Caki2 (cell line): Measurements from ENCODE around the gene KLC4. TPM values are rescaled to one million over a fixed set of nuclear protein-coding genes. Genes with fewer than 3 reads are reported as not detected.

ENCODE experiments used
- DNase-seq: peaks from one replicate; pipeline ENCODE4 v3.0.0-alpha.2; 2015; ENCODE audit warnings: low read depth
- in situ Hi-C: cut with HindIII; loops from 2 replicates; pipeline ENCODE4 v1.10.0; 2016; ENCODE audit warnings: low sequenced_read_pairs, low pct_unique_long_range_greater_than_20kb, mixed read lengths
- total RNA-seq: library from RNA; depleted of rRNA; stranded (reverse); fragments of >200 nt; shearing (Covaris generic); gene quantifications from 2 replicates; pipeline ENCODE4 v1.2.3, GENCODE V29; 2014; ENCODE audit warnings: low replicate concordance; rRNA removed

The KLC4 gene
- 49.3 and 61.6 TPM in 2 replicates for total RNA-seq

DNA sequence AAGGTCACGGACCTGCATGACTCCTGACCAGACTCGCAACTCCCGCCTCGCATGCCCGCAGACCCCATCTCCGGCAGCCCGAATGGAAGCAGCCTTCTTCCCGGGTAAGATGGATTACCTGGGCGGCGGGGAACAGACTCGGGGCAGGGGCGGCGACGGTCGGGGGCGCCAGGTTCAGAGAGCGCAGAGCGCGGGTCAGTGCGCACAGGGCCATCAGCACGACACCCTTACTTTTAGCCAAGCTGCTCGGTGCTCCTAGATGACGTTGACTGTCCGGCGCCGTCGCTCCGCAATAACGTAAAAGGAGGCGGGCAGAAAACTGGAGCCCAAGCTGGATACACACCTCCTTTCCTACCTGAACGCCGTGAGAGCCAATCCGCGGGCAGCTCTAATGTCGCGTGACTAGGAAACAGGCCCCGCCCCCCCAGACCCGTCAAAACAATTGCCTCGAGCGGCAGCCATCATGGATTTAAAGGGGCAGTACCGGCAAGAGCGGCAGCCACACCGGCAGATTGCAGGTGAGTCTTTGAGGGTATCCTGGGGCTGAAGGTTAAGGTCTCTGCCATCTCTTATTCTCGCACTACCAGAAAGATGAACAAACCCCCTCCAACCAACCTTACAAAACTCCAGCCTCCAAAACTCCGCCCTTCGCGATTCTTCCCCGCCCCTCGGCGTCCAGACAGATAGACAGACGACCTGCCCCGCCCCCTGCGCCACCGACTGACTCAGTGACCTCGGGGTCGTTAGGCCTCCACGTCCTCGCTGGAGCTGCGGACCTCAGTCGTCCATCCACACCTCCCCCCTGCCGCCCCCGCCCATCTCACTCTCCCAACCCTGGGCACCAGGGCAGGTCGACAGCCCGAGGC lies at the start of gene KLC4, which contains the start of gene MRPL2:
Gene KLC4, plus strand, starts transcription at position 464 of the 866 bp plus-strand sequence. CDS start 1,705 bp downstream, outside the sequence.
Gene MRPL2, minus strand, starts transcription at position 267 of the 866 bp plus-strand sequence. Its CDS starts 53 bp downstream, at position 214.
- in situ Hi-C loops, result no loop called here
- peak; percentile 99 for DNase-seq

GRCh38 chr6:43011207-43011606 lies 48.2 kb upstream of the KLC4 start:
- in situ Hi-C loops, result no loop called here
- DNase-seq, result no peak

- in situ Hi-C loops, result no loop called here
- no peak for DNase-seq
Measured at GRCh38 chr6:43012364-43012763, 47.1 kb upstream of the KLC4 start.

GRCh38 chr6:43013097-43013842 lies 46.2 kb upstream of the KLC4 start:
- in situ Hi-C loops, result no loop called here
- DNase-seq, result no peak

- peak; percentile 100 for DNase-seq
- in situ Hi-C loops, result no loop called here
Measured at GRCh38 chr6:43013843-43014433, 45.5 kb upstream of the KLC4 start, which contains the start of the genes KLHDC3 and MEA1. KLHDC3 (plus strand) TSS chr6:43014249; CDS start chr6:43017193, 2,944 bp downstream. MEA1 (minus strand) TSS chr6:43013946; CDS start chr6:43013813, 133 bp downstream.

DNA sequence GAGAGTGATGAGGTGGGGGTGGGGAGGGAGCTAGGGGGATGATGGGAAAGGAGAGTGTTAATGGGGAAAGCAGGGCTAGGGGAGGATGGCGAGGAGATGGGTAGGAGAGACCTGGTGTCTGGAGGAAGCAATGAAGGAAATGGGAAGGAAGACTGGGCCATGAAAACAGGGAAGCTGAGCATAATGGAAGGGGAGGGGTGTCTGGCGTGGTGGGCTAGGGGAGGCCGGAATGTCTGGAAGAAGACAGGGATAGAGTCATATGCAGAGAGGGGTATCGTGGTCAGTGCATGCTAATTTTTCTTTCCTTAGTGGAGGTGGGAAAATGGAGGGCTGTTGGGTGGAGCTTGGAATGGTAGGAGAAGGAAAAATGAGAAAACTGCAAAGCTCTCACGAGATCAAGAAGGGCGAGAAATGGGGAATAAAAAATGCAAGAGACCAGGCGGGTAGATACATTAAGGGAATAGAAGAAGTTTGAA lies 45.0 kb upstream of the KLC4 start:
- in situ Hi-C loops, result no loop called here
- DNase-seq, result peak; percentile 27

DNA sequence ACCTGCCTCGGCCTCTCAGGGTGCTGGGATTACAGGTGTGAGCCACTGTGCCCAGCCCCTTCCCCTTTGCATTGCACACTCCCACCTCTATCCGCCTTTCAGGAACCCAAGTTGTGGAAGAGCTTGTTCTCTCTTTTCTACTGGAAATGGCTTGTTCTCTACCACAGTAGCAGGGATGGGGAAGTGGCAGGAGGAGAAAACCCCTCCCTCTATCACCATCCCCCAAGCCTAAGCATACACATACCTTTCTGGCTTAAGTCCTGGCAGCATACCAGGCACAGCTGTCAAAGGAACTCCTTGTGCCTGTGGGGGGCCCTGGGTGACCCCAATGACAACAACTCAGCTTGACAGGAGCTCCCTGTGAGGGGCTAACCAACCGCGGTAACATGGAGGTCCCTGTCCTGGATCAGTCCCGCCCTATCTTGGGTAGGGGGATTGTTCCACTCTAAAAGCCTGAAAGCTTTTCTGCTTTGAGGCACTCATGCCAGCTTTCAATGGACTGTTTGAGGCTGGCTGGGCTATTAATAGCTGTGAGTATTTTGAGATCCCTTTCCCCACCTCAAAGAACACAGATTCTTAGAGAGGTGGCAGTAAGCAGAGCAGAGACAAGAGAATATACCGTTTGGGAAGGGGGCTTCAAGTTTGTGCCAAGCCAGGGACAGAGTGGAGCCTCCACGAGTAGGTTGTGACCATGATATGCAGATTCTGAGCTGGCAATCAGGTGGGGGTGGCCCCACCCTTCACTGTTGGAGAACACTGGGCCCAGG lies 43.1 kb upstream of the KLC4 start:
- in situ Hi-C loops, result no loop called here

GRCh38 chr6:43016943-43017334 lies 42.5 kb upstream of the KLC4 start:
- DNase-seq, result no peak
- in situ Hi-C loops, result no loop called here

More for the DNA sequence above, 43.1 kb upstream of the KLC4 start:
- DNase-seq, result no peak

DNA sequence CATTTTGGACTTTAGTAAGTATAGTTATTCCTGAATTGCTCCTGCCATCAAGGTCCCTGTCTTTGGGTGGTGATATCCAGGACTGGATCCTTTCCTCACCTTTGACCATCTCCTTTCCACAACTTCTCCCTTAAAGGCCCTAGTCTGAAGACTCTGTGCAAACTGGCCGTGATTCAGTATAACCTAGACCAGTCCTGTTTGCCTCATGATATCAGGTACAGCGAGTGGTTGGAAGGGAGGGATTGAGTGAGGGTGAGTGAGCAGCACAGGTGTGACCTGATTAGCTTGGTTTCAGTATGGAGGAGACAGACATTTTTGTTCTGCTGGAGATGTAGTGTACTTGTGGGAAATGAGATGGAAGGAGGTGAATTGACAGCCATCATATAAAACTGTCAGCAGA lies 40.3 kb upstream of the KLC4 start:
- DNase-seq, result no peak
- in situ Hi-C loops, result no loop called here

GRCh38 chr6:43020052-43020705 lies 39.3 kb upstream of the KLC4 start:
- no peak for DNase-seq
- in situ Hi-C loops, result no loop called here

DNA sequence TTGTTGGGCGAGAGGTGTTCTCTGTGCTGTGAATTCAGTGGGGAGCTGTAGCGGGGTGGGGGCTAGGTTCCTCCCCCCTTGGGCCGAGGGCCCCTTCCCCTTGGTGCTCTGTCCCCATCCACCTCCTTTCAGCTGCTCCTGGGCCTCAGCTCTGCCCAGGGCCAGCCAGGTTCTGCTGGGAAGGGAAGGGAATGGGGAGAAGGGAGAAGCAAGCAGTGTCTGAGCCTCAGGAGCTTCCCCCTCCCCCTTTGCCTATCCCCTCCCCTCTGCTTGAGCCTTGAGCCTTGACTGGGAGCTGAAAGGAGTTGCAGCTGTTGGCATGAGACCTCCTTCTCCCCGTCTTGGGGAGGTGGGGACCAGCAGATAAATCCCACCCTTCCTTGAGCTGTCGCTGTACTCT lies 38.6 kb upstream of the KLC4 start:
- in situ Hi-C loops, result no loop called here
- no peak for DNase-seq

DNA sequence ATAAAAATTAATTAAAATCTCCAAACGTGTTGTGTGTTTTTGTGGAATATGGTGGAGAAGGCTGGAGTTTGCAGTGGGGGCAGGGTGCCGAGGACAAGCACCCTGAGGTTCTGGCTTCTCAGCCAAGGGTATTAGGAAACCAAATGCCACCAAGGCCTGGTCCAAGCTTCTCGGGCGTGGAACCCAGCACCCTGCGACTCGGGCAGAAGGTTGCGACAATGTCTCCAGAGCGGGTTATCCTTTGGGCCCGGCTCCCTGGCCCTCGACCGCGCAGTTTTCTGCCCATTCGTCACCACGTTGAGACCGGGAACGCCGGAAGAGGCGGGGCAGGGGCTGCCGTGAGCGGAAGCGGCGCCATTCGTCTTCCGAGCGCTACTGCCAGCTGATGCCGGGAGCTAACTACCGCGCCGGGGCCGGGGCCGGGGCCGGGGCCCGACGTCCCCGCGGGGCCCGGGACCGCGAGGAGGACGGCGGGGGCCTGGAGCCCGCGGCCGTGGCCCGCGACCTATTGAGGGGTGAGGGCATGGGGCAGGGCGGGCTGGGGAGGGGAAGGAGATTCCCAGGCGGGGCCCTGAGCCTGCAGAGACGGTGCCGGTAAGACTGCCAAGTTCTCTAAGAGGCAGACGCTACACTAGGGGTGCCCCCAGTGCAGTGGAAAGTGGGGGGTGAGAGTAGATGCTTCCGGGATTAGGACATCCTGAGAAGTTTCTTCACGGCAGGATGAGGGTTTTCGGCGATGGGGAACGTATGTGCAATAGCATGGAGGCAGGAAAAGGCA lies 38.0 kb upstream of the KLC4 start, which contains the start of gene RRP36:
Gene RRP36, plus strand, starts transcription at position 354 of the 778 bp plus-strand sequence. Its CDS starts 32 bp downstream, at position 386.
- DNase-seq, result peak; percentile 64
- in situ Hi-C loops, result no loop called here

DNA sequence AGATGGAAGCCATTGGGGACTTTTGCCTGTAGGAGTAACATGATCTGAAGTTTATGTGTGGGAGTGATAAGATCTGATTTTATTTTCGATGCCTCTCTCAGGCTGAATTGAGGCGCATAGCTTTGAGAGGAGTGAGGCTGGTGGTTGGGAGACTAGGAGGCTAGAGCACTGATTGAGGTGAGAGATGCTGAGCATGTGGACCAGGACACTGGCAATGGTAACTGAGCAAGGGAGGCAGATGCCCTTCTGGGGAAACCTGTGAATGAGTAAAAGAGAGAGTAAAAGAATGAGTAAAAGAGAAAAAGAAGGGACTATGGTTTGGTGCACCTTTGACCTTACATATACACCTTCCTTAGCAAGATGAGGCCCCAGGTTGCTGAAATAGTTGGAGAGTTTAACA lies 35.0 kb upstream of the KLC4 start:
- in situ Hi-C loops, result no loop called here
- DNase-seq, result no peak

GRCh38 chr6:43026365-43026764 lies 33.1 kb upstream of the KLC4 start:
- DNase-seq, result no peak
- in situ Hi-C loops, result no loop called here

DNA sequence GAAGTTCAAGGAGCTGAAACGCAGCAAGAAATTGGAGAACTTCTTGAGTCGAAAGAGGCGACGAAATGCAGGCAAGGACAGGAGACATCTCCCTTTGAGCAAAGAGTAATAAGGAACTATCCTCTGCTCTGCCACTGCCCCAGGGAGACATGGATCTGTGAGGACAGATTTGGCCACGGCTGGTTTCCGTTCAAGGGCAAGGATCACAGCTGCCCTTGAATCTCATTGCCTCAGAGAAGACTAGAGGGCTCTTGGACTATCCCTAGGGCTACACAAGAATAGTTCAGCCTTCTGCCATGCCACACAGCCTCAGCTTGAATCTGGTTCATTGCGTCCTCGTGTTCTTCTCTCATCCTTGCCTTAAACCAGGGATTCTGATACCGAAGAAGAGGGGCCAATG lies 30.3 kb upstream of the KLC4 start:
- in situ Hi-C loops, result no loop called here

DNA sequence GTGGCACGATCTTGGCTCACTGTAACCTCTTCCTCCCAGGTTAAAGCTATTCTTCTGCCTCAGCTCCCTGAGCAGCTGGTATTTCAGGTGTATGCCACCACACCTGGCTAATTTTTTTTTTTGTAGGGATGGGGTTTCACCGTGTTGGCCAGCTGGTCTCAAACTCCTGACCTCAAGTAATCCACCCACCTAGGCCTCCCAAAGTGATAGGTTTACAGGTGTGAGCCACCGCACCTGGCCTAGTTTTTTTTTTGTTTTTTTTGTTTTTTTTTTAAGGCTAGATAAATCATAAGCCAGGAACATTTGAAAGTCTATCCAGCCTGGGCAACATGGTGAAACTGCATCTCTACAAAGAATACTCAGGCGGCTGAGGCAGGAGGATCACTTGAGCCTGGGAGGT lies 27.1 kb upstream of the KLC4 start:
- no peak for DNase-seq
- in situ Hi-C loops, result no loop called here

More for the DNA sequence above, 30.3 kb upstream of the KLC4 start:
- DNase-seq, result no peak
